GM19452 (cell line): Measurements from ENCODE around the gene CXCL14.
"Not testable (repeated sequence)": the region's sequence is repeated elsewhere in the genome, so short reads cannot be mapped to it uniquely, and the experiment has no call there.

ENCODE experiments used
- ATAC-seq: cut with Tn5 transposase; IDR thresholded peaks from one replicate; pipeline ENCODE4 v1.9.1; 2021; ENCODE audit not compliant: unreplicated experiment

Gene CXCL14

DNA sequence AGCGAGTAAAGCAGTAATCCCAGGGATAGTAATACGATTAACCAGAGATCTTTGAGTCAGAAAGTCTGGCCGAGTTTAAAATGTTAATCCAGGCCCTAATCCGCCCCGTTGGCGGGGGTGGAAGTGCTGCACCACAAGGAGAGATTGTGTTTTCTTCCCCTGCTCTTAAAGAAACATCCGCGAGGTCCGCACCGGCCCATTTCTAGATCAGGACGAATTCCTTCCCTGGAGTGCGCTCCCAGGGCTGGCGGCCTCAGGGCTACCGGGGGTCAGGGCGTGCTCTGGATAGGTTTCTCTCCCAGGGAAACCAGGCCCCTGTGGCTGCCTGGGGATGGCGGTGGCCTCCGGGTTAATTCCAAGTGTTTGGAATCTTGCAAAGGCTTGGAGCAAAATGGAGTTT is 33.7 kb downstream of the CXCL14 start:
- no peak for ATAC-seq

GRCh38 chr5:135543485-135544304 is 35.1 kb downstream of the CXCL14 start:
- no peak for ATAC-seq

- no peak for ATAC-seq
Observed at GRCh38 chr5:135543001-135543484, 35.7 kb downstream of the CXCL14 start.

GRCh38 chr5:135541807-135542502 is 36.8 kb downstream of the CXCL14 start:
- no peak for ATAC-seq

- ATAC-seq = no peak
Observed at GRCh38 chr5:135539430-135540005, 39.3 kb downstream of the CXCL14 start.

DNA sequence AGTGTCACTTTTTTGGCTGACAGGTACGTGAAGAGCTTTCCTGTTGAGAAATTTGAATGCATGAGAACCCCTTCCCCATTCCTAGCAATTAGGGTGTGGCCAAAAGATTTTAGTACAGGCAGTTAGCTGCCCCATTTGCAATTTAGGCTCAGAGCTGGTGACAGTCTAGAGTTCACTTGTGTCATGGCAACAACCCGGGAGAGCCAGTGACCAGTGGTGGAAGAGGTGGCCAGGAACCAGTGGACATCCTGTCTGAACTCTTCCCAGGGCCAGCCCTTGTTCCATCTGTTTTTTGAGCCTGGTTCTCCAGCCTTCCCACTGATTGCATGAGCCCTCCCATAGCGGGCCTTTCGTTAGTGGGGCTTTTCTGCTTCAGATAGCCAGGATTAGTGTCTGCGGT is 40.5 kb downstream of the CXCL14 start:
- no peak for ATAC-seq

DNA sequence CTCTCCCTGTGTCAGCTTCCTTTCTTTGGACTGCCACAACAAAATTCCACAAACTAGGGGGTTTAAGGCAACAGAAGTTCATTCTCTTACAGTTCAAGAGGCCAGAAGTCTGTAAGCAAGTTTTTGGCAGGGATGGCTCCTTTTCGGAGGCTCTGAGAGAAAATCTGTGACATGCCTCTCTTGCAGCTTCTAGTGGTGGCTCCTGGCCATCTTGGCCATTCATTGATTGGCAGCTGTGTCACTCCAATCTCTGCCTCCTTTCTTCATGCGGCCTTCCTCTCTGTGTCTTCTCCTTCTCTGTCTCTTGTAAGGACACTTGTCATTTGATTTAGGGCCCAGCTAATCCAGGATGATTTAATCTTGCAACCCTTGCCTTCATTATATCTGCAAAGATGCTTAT is 41.0 kb downstream of the CXCL14 start:
- no peak for ATAC-seq

DNA sequence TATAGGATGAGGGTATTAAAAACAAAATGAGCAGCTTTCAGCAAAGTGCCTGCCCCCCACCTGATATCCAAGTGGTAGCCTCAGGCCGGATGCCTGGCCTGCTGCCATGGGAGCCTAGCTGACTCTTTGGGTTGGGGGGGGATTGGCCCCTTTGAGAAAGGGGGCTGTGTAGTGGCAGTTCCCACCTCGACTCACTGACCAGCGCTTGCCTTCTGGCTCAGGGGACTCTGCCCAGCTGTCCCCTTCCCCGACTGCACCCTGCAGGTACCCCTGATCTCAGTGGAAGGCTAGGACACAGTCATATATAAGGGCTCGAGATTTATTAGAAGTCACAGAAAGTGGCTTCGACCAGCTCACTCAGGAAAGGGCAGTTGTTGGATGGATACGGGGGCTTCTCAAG is 41.5 kb downstream of the CXCL14 start:
- no peak for ATAC-seq

- no peak for ATAC-seq
Observed at GRCh38 chr5:135535820-135536801, 42.7 kb downstream of the CXCL14 start, which contains the start of gene NEUROG1. NEUROG1 (minus strand) TSS chr5:135535964; CDS start chr5:135535690, 274 bp downstream.

- no peak for ATAC-seq
Observed at GRCh38 chr5:135535420-135535819, 43.4 kb downstream of the CXCL14 start.

- ATAC-seq = no peak
Observed at GRCh38 chr5:135534609-135535419, 44.0 kb downstream of the CXCL14 start.

- ATAC-seq = no peak
Observed at GRCh38 chr5:135533794-135534193, 45.0 kb downstream of the CXCL14 start.

DNA sequence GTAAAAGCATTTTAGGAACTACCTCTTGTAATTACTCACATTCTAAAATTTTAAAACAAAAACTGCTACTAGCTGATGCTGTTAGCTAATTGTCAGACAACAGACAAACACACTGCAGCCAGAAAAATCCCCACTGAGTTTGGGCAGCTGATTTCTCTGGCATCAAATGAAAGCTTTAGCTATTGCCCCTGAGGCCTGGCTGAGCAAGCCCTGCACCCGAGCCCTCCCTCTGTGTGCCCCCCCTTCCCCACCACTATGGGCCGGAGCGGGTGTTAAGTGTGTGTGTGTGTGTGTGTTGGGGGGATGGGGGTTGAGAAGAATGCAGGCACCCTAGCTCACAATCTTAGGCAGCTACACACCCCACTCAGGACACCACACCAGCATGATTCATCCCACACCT is 45.5 kb downstream of the CXCL14 start:
- ATAC-seq = no peak

- ATAC-seq = not testable (repeated sequence)
Observed at GRCh38 chr5:135529576-135529975, 49.2 kb downstream of the CXCL14 start.

DNA sequence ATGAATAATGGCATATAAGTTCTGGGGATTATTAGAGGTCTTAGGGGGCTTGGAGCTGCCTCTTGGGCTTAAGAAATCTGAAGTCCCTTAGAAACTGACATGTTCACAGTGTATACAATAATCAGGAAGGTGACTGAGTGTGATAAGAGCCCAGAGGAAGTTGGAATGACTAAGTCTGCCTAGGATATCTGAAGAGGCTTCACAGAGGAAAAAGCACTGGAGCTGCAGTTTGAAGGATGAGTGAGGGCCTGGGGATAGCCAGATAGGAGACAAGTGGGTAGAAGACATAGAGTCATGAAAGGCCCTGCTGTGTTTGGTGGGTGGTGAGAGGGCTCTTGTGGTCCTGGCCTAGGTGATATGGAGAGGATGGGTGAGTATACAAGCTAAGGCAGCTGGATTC is 51.9 kb downstream of the CXCL14 start:
- ATAC-seq = no peak

DNA sequence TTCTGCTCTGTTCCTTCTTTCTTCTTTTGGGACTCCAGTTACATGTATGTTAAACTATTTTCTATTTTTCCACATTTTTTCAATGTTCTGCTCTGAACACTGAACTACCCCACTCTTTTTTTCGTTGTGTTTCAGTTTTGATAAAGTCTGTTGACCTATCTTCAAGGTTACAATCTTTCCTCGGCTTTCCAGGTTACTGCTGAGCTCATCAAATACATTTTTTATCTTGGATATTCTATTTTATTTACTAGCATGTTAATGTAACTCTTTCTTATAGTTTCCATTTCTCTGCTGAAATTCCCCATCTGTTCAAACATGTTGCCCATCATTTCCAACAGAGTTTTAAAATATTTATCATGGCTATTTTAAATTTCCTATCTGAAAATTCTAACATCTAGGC is 56.8 kb downstream of the CXCL14 start:
- no peak for ATAC-seq
